B cell (primary cell): ENCODE data around the gene PMPCA. TPM values are rescaled to one million over a fixed set of nuclear protein-coding genes. Genes with fewer than 3 reads are reported as not detected.

Experiments
- ATAC-seq: fragments of 200-7000 bp; cut with Tn5 transposase; one replicate; pipeline ENCODE4 v1.10.0; 2021; ENCODE audit warnings: low read depth, mild to moderate bottlenecking, moderate number of reproducible peaks, moderate library complexity
- CTCF ChIA-PET: fragments of 350-600 bp; sonication (Branson Sonifier 250); formaldehyde crosslinking; loops from one replicate; lab custom pipeline; 2021; ENCODE audit warnings: antibody characterized with exemption, inconsistent platforms; lab: Charles Lee
- POLR2A ChIA-PET: fragments of 350-600 bp; sonication (Branson Sonifier 250); formaldehyde crosslinking; loops from one replicate; lab custom pipeline; 2021; ENCODE audit warnings: antibody characterized with exemption; lab: Charles Lee
- DNase-seq: peaks from one replicate; pipeline ENCODE4 v3.0.0; 2013
- H2AFZ ChIP-seq: 2 replicates; pipeline ENCODE4 v1.6.1; 2012; ENCODE audit warnings: mild to moderate bottlenecking, low read depth, low read length; ENCODE audit not compliant: insufficient read depth, poor library complexity, severe bottlenecking
- H3K27ac ChIP-seq, 2 donors: 1 replicate in 1 of 2; 2 replicates in 1 of 2; pipeline ENCODE4 v1.5.1; 2012 to 2013; ENCODE audit warnings: low read length in 2 of 2, mild to moderate bottlenecking in 2 of 2, moderate library complexity in 1 of 2
- H3K27me3 ChIP-seq, 4 experiments: fragments of 200-600 bp in 1 of 4; sonication (generic) in 1 of 4; replicated peaks in 1 of 4; 1 replicate in 2 of 4; 2 replicates in 2 of 4; pipeline versions ENCODE4 v1.6.1 to v1.7.0; 2013 to 2016; ENCODE audit warnings: low read length in 3 of 4, mild to moderate bottlenecking in 2 of 4, mixed read lengths in 1 of 4, moderate library complexity in 1 of 4; ENCODE audit not compliant: insufficient read depth in 4 of 4, control insufficient read depth in 3 of 4; ENCODE audit errors: control extremely low read depth in 1 of 4
- H3K36me3 ChIP-seq, 2 experiments: replicated peaks in 1 of 2; 1 replicate in 1 of 2; 2 replicates in 1 of 2; pipeline versions ENCODE4 v1.6.1 to v1.7.1; 2013; ENCODE audit warnings: low read length in 1 of 2; ENCODE audit not compliant: insufficient read depth in 2 of 2, control insufficient read depth in 1 of 2; ENCODE audit errors: control extremely low read depth in 1 of 2, extremely low read depth in 1 of 2
- H3K4me1 ChIP-seq, 2 donors: fragments of 200-600 bp in 1 of 2; sonication (generic) in 1 of 2; 1 replicate in 1 of 2; 2 replicates in 1 of 2; pipeline versions ENCODE4 v1.5.1 to v1.6.1; 2013 to 2017; ENCODE audit warnings: low read length in 2 of 2; ENCODE audit not compliant: control insufficient read depth in 2 of 2, insufficient read depth in 2 of 2
- H3K4me2 ChIP-seq: replicated peaks from 2 replicates; pipeline ENCODE3; 2012; ENCODE audit warnings: mild to moderate bottlenecking, low read depth, low read length; ENCODE audit not compliant: poor library complexity, severe bottlenecking
- H3K4me3 ChIP-seq, 5 experiments: fragments of 200-600 bp in 1 of 5; sonication (generic) in 1 of 5; 1 replicate in 3 of 5; 2 replicates in 2 of 5; pipeline versions ENCODE4 v1.5.1 to v1.7.0; 2011 to 2016; ENCODE audit warnings: low read length in 4 of 5, mild to moderate bottlenecking in 4 of 5, low read depth in 2 of 5, control low read depth in 1 of 5, moderate library complexity in 1 of 5; ENCODE audit not compliant: insufficient read depth in 1 of 5; ENCODE audit errors: control extremely low read depth in 1 of 5, extremely low read depth in 1 of 5
- H3K79me2 ChIP-seq: fragments of 200-600 bp; sonication (generic); one replicate; pipeline ENCODE4 v1.6.0; 2016; ENCODE audit warnings: low read length; ENCODE audit not compliant: control insufficient read depth, insufficient read depth
- H3K9ac ChIP-seq: fragments of 200-600 bp; sonication (generic); 2 replicates; pipeline ENCODE4 v1.6.1; 2017; ENCODE audit warnings: mild to moderate bottlenecking, low read length, moderate library complexity
- H3K9me3 ChIP-seq, 3 donors: one replicate each; pipeline versions ENCODE4 v1.6.1 to v1.7.1; 2013; ENCODE audit warnings: low read length in 2 of 3; ENCODE audit not compliant: control insufficient read depth in 2 of 3, insufficient read depth in 1 of 3; ENCODE audit errors: control extremely low read depth in 1 of 3
- H4K20me1 ChIP-seq: 2 replicates; pipeline ENCODE4 v1.6.0; 2012; ENCODE audit warnings: mild to moderate bottlenecking, low read length; ENCODE audit not compliant: insufficient read depth, control insufficient read depth, poor library complexity, severe bottlenecking
- H3K27ac Mint-ChIP-seq: one replicate; pipeline ENCODE4 v1.8.0; 2021; ENCODE audit warnings: mixed read lengths
- H3K27me3 Mint-ChIP-seq: one replicate; pipeline ENCODE4 v1.8.0; 2021; ENCODE audit warnings: mixed read lengths
- H3K4me1 Mint-ChIP-seq: one replicate; pipeline ENCODE4 v1.8.0; 2021; ENCODE audit warnings: mixed read lengths
- H3K4me3 Mint-ChIP-seq: one replicate; pipeline ENCODE4 v1.8.0; 2021; ENCODE audit warnings: mixed read lengths
- H3K9me3 Mint-ChIP-seq: one replicate; pipeline ENCODE4 v1.8.0; 2022; ENCODE audit warnings: mixed read lengths; ENCODE audit not compliant: insufficient read depth
- CTCF ChIP-seq: fragments of 200-600 bp; IDR thresholded peaks from one replicate; pipeline ENCODE4 v1.8.0; 2022; ENCODE audit warnings: antibody characterized with exemption, mild to moderate bottlenecking
- EZH2 ChIP-seq: IDR thresholded peaks from 2 replicates; pipeline ENCODE4 v1.6.1; 2012; ENCODE audit warnings: borderline replicate concordance, low read depth, mild to moderate bottlenecking, moderate library complexity, low read length; ENCODE audit not compliant: insufficient read depth, poor library complexity, severe bottlenecking
- WGBS: methylation state at CpG from one replicate; pipeline ENCODE4 v1.1.5; 2013; ENCODE audit warnings: missing lambda C conversion rate; ENCODE audit not compliant: insufficient coverage; 5-methylcytosine and 5-hydroxymethylcytosine counted together
- intact Hi-C: fragments of 100-400 bp; cut with micrococcal nuclease; formaldehyde crosslinking; loops from one replicate; pipeline ENCODE4 v1.10.0; 2022
- polyA plus RNA-seq: library from polyadenylated mRNA; depleted of rRNA; stranded (reverse); fragments of >200 nt; gene quantifications from 2 replicates; pipeline ENCODE4 v1.2.3, GENCODE V29; 2012
- total RNA-seq, 2 donors: library from RNA; stranded (reverse); fragments of 120-200 nt in 1 of 2; gene quantifications; 1 replicate in 1 of 2; 2 replicates in 1 of 2; pipeline versions ENCODE4 v1.2.3 to v1.2.4, GENCODE V29; 2013 to 2022

PMPCA gene
- total and polyA plus RNA-seq, 2 donors (not counting 1 experiment from before 2014, with no cell fraction given) = 64.4 to 72.2 TPM

GRCh38 chr9:136472640-136473353 is 62.3 kb downstream of the PMPCA start:
- H3K9ac ChIP-seq = no peak overlapping the region
- H4K20me1 ChIP-seq = peaks cover 100% of the 10 kb centered on the region
- no peak overlapping the region for H3K4me3 ChIP-seq
- no peak overlapping the region for H3K4me3 Mint-ChIP-seq
- no peak overlapping the region for H3K27ac ChIP-seq
- no peak overlapping the region for H3K27ac Mint-ChIP-seq
- ChIA-PET POLR2A (no interaction called here), CTCF (interaction anchor here (1.1 to 1.6 kb wide), 2 partner anchors 13 to 190 kb away, joined by 3 to 5 read pairs; no protein-coding TSS in a partner anchor)
- H3K9me3 ChIP-seq = no peaks in the 10 kb centered on the region
- H3K79me2 ChIP-seq = peaks cover 99% of the 10 kb centered on the region
- 93% methylated on average over 24 of the region's 28 CpGs for WGBS
- no peaks in the 10 kb centered on the region for H3K9me3 Mint-ChIP-seq
- no peaks in the 10 kb centered on the region for H3K4me1 ChIP-seq
- intact Hi-C loops = no loop called here
- no peak for DNase-seq
- no peak for TF ChIP-seq CTCF
- TF ChIP-seq EZH2 = no peak
- no peak overlapping the region for H3K4me2 ChIP-seq
- H3K36me3 ChIP-seq = peaks cover 0 to 90% of the 10 kb centered on the region in 2 experiments
- ATAC-seq = no peak
- H3K27me3 Mint-ChIP-seq = no peaks in the 10 kb centered on the region
- H2AFZ ChIP-seq = no peak overlapping the region
- H3K4me1 Mint-ChIP-seq = no peaks in the 10 kb centered on the region
- H3K27me3 ChIP-seq = no peaks in the 10 kb centered on the region

- no peaks in the 10 kb centered on the region for H3K4me1 ChIP-seq
- ChIA-PET POLR2A (no interaction called here), CTCF (no interaction called here)
- Mint-ChIP-seq H3K27me3 (no peaks in the 10 kb centered on the region), H3K27ac (no peak overlapping the region), H3K4me1 (no peaks in the 10 kb centered on the region), H3K9me3 (no peaks in the 10 kb centered on the region), H3K4me3 (no peak overlapping the region)
- no peak overlapping the region for H3K4me2 ChIP-seq
- no peak for ATAC-seq
- peaks cover 0 to 88% of the 10 kb centered on the region in 2 experiments for H3K36me3 ChIP-seq
- H3K27me3 ChIP-seq = no peaks in the 10 kb centered on the region
- TF ChIP-seq CTCF (no peak), EZH2 (no peak)
- H4K20me1 ChIP-seq = peaks cover 100% of the 10 kb centered on the region
- H3K27ac ChIP-seq = no peak overlapping the region
- H3K9ac ChIP-seq = no peak overlapping the region
- H3K9me3 ChIP-seq = no peaks in the 10 kb centered on the region
- intact Hi-C loops = no loop called here
- no peak for DNase-seq
- peaks cover 99% of the 10 kb centered on the region for H3K79me2 ChIP-seq
- H3K4me3 ChIP-seq = no peak overlapping the region
- no peak overlapping the region for H2AFZ ChIP-seq
- 98% methylated on average over 14 of the region's 14 CpGs for WGBS
Measured at GRCh38 chr9:136473354-136473721, 62.9 kb downstream of the PMPCA start.
